IMR-90 (cell line): ENCODE results near the gene SLIT3. TPM values are rescaled to one million over a fixed set of nuclear protein-coding genes. Genes with fewer than 3 reads are reported as not detected.

Source experiments
- ATAC-seq: fragments of 200-7000 bp; cut with Tn5 transposase; 2 replicates; pipeline ENCODE4 v1.9.1; 2020; ENCODE audit warnings: low read depth, mild to moderate bottlenecking, moderate library complexity
- BruUV-seq: library from RNA; stranded (reverse); fragments of 400-500 nt; replicated peaks from 2 replicates; lab custom pipeline; 2021; lab: Mats Ljungman, UMichigan
- CTCF ChIA-PET: fragments of 300-600 bp; formaldehyde crosslinking; extraction: SDS; loops from one replicate; lab custom pipeline; 2021; ENCODE audit warnings: antibody characterized with exemption; lab: Yijun Ruan, JAX
- POLR2A ChIA-PET: fragments of 300-600 bp; sonication (Branson Sonifier 250); formaldehyde crosslinking; loops from one replicate; lab custom pipeline; 2022; ENCODE audit warnings: antibody characterized with exemption; ENCODE audit not compliant: unreplicated experiment; lab: Charles Lee
- DNase-seq: peaks from one replicate; pipeline ENCODE4 v3.0.0; 2013
- H2AFZ ChIP-seq: replicated peaks from 2 replicates; pipeline ENCODE3; 2013; ENCODE audit warnings: low read length, mild to moderate bottlenecking; ENCODE audit not compliant: poor library complexity
- H2AK5ac ChIP-seq: 2 replicates; pipeline ENCODE4 v1.6.1; 2013; ENCODE audit warnings: low read depth, low read length, inconsistent platforms
- H2AK9ac ChIP-seq: replicated peaks from 2 replicates; pipeline ENCODE3; 2013; ENCODE audit warnings: mild to moderate bottlenecking, low read depth, low read length, moderate library complexity; ENCODE audit not compliant: poor library complexity
- H2BK120ac ChIP-seq: 2 replicates; pipeline ENCODE4 v1.6.1; 2013; ENCODE audit warnings: low read depth, low read length, inconsistent platforms
- H2BK15ac ChIP-seq: 3 replicates; pipeline ENCODE4 v1.6.1; 2013; ENCODE audit warnings: low read depth, low read length, inconsistent platforms
- H2BK20ac ChIP-seq: 2 replicates; pipeline ENCODE4 v1.6.1; 2013; ENCODE audit warnings: low read depth, mild to moderate bottlenecking, inconsistent platforms, low read length, moderate library complexity
- H2BK5ac ChIP-seq: 2 replicates; pipeline ENCODE4 v1.6.1; 2013; ENCODE audit warnings: mild to moderate bottlenecking, low read depth, low read length, inconsistent platforms; ENCODE audit not compliant: poor library complexity, severe bottlenecking
- H3K14ac ChIP-seq: replicated peaks from 2 replicates; pipeline ENCODE4 v1.6.1; 2013; ENCODE audit warnings: low read depth, low read length, inconsistent platforms
- H3K18ac ChIP-seq: 2 replicates; pipeline ENCODE4 v1.6.1; 2013; ENCODE audit warnings: low read depth, low read length, control low read depth
- H3K23ac ChIP-seq: 2 replicates; pipeline ENCODE4 v1.6.1; 2013; ENCODE audit warnings: low read depth, low read length, inconsistent platforms
- H3K27ac ChIP-seq: 2 replicates; pipeline ENCODE4 v1.5.1; 2013; ENCODE audit warnings: mild to moderate bottlenecking, control low read depth, low read length; ENCODE audit not compliant: insufficient read depth
- H3K27me3 ChIP-seq: 2 replicates; pipeline ENCODE4 v1.6.1; 2013; ENCODE audit warnings: low read length; ENCODE audit not compliant: control insufficient read depth, insufficient read depth
- H3K36me3 ChIP-seq: 2 replicates; pipeline ENCODE4 v1.6.1; 2013; ENCODE audit warnings: low read length, mixed read lengths; ENCODE audit not compliant: control insufficient read depth, insufficient read depth
- H3K4ac ChIP-seq: 2 replicates; pipeline ENCODE4 v1.6.1; 2013; ENCODE audit warnings: low read depth, low read length, inconsistent platforms
- H3K4me1 ChIP-seq: 2 replicates; pipeline ENCODE4 v1.6.1; 2013; ENCODE audit warnings: low read length, mixed read lengths; ENCODE audit not compliant: control insufficient read depth, insufficient read depth
- H3K4me2 ChIP-seq: 2 replicates; pipeline ENCODE4 v1.6.1; 2013; ENCODE audit warnings: low read depth, mild to moderate bottlenecking, control low read depth, low read length, moderate library complexity
- H3K4me3 ChIP-seq: 2 replicates; pipeline ENCODE4 v1.5.1; 2013; ENCODE audit warnings: low read depth, mild to moderate bottlenecking, control low read depth, low read length, moderate library complexity; ENCODE audit not compliant: insufficient read depth
- H3K56ac ChIP-seq: 2 replicates; pipeline ENCODE4 v1.6.1; 2013; ENCODE audit warnings: low read length, inconsistent platforms; ENCODE audit not compliant: insufficient read depth; ENCODE audit errors: extremely low read depth
- H3K79me1 ChIP-seq, 2 experiments: 2 replicates each; pipeline ENCODE4 v1.6.1; 2013; ENCODE audit warnings: low read length in 2 of 2, inconsistent platforms in 1 of 2, low read depth in 1 of 2
- H3K9ac ChIP-seq: 2 replicates; pipeline ENCODE4 v1.6.1; 2013; ENCODE audit warnings: low read depth, low read length, control low read depth
- H3K9me1 ChIP-seq: 2 replicates; pipeline ENCODE4 v1.6.1; 2013; ENCODE audit warnings: low read length, inconsistent platforms; ENCODE audit not compliant: insufficient read depth
- H3K9me3 ChIP-seq: 2 replicates; pipeline ENCODE4 v1.6.1; 2013; ENCODE audit warnings: low read length; ENCODE audit not compliant: control insufficient read depth, insufficient read depth
- H4K20me1 ChIP-seq: 2 replicates; pipeline ENCODE4 v1.6.1; 2013; ENCODE audit warnings: low read length, inconsistent platforms; ENCODE audit not compliant: insufficient read depth
- H4K5ac ChIP-seq: 2 replicates; pipeline ENCODE4 v1.6.1; 2013; ENCODE audit warnings: mild to moderate bottlenecking, low read depth, low read length, control low read depth
- H4K8ac ChIP-seq, 2 experiments: 2 replicates each; pipeline ENCODE4 v1.6.1; 2013; ENCODE audit warnings: low read depth in 2 of 2, low read length in 2 of 2, control low read depth in 1 of 2, inconsistent platforms in 1 of 2
- H4K91ac ChIP-seq: 2 replicates; pipeline ENCODE4 v1.6.1; 2013; ENCODE audit warnings: low read depth, low read length, inconsistent platforms; ENCODE audit not compliant: insufficient read depth
- BHLHE40 ChIP-seq: fragments of 150-350 bp; IDR thresholded peaks from 2 replicates; pipeline ENCODE4 v1.6.1; 2016; ENCODE audit warnings: mild to moderate bottlenecking, low read depth, low read length
- CEBPB ChIP-seq: IDR thresholded peaks from 2 replicates; pipeline ENCODE4 v1.6.1; 2012; ENCODE audit warnings: low read depth, low read length, improper control_type of control experiment
- CHD1 ChIP-seq: IDR thresholded peaks from 2 replicates; pipeline ENCODE4 v1.6.1; 2012; ENCODE audit warnings: low read depth, low read length, improper control_type of control experiment
- FOS ChIP-seq: fragments of 150-350 bp; IDR thresholded peaks from 2 replicates; pipeline ENCODE4 v1.6.1; 2016; ENCODE audit warnings: low read depth, low read length
- MAZ ChIP-seq: IDR thresholded peaks from 2 replicates; pipeline ENCODE4 v1.6.1; 2012; ENCODE audit warnings: low read depth, mild to moderate bottlenecking, low read length, improper control_type of control experiment, moderate library complexity, borderline replicate concordance
- RCOR1 ChIP-seq: IDR thresholded peaks from 2 replicates; pipeline ENCODE4 v1.6.1; 2012; ENCODE audit warnings: mild to moderate bottlenecking, low read length, improper control_type of control experiment; ENCODE audit not compliant: insufficient replicate concordance
- RFX5 ChIP-seq: IDR thresholded peaks from 2 replicates; pipeline ENCODE4 v1.8.0; 2012; ENCODE audit warnings: low read depth, mild to moderate bottlenecking, low read length, moderate library complexity
- SMC3 ChIP-seq: fragments of 150-350 bp; IDR thresholded peaks from 2 replicates; pipeline ENCODE4 v1.6.1; 2016; ENCODE audit warnings: low read depth, mild to moderate bottlenecking, antibody characterized with exemption, low read length, moderate library complexity
- WGBS, 2 experiments: methylation state at CpG; one replicate each; pipeline versions ENCODE4 v1.1.5 to v1.1.7; 2013; ENCODE audit warnings: missing lambda C conversion rate in 2 of 2; ENCODE audit not compliant: insufficient read length in 1 of 2; ENCODE audit errors: extremely low coverage in 2 of 2; 5-methylcytosine and 5-hydroxymethylcytosine counted together
- dilution Hi-C: fragments of 300-500 bp; cut with HindIII; formaldehyde crosslinking; loops from one replicate; pipeline ENCODE4 v1.14.3; 2018; ENCODE audit warnings: low sequenced_read_pairs; ENCODE audit not compliant: unreplicated experiment
- in situ Hi-C: fragments of 300-500 bp; cut with MboI; formaldehyde crosslinking; loops from 3 replicates; pipeline ENCODE4 v1.14.3; 2019; ENCODE audit warnings: low sequenced_read_pairs, inconsistent platforms, mixed read lengths
- intact Hi-C: fragments of 100-400 bp; cut with micrococcal nuclease; formaldehyde crosslinking; loops from 2 replicates; pipeline ENCODE4 v1.10.0; 2022
- polyA plus RNA-seq, 3 experiments: library from polyadenylated mRNA; depleted of rRNA; stranded (reverse); fragments of >200 nt; gene quantifications; 2 replicates each; pipeline ENCODE4 v1.2.3, GENCODE V29; 2012; ENCODE audit warnings: low replicate concordance in 1 of 3
- total RNA-seq: library from RNA; depleted of rRNA; stranded (reverse); fragments of >200 nt; gene quantifications from 2 replicates; pipeline ENCODE4 v1.2.3, GENCODE V29; 2012

The SLIT3 gene
- total and polyA plus RNA-seq, 2 of the 4 experiments (the other 2 are of a cell fraction), result 0.18 to 0.50 TPM

DNA sequence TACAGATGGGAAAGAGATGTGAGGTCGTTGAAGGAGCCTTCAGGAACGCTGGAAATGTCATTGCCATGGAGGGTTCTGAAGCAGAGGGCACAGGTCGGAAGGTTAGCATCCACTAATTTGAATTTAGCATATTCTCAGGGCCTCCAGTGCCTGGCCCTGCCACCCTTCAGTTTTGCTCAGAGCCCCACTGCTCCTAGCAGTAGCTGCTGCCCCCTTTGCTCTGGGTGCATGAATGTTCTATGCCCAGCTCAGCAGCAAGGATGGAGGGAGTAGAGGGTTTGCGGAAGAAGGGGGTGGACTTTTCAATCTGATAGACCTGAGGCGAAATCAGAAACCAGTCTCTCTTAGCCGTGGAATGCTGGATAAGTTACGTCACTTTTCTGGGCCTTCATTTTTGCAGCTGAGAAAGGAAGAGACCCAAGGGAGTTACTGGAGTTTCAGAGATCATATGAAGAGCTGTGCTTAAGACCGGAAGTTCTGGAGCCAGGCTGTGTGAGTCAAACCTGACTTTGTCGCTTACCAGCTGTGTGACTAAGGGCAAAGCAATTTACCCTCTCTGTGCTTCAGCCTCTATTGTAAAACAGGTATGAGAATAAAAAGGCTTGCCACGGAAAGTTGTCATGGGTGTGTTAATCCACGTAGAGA, 588.5 kb downstream of the SLIT3 start:
- no peak overlapping the region for H3K4me3 ChIP-seq
- H2AK5ac ChIP-seq, result 0 out of 2 replicates have a peak overlapping the region, but pooled peaks have one; percentile 6
- H3K79me1 ChIP-seq, result no peaks in the 10 kb centered on the region
- H3K27ac ChIP-seq, result peak overlapping the region; percentile 55
- peak overlapping the region; percentile 19 for H3K23ac ChIP-seq
- H3K14ac ChIP-seq, result peak overlapping the region; percentile 64
- peak overlapping the region; percentile 43 for H2AK9ac ChIP-seq
- ChIA-PET POLR2A (interaction anchor here (0.5 kb wide), 1 partner anchor 372 kb away, joined by 5 read pairs; no protein-coding TSS in a partner anchor), CTCF (interaction anchor here (1.6 kb wide), 1 partner anchor 16 kb away, joined by 5 read pairs; no protein-coding TSS in a partner anchor)
- H3K9me3 ChIP-seq, result no peaks in the 10 kb centered on the region
- 0 out of 2 replicates have a peak overlapping the region, but pooled peaks have one; percentile 5 for H3K4me2 ChIP-seq
- H3K9me1 ChIP-seq, result peaks cover 9% of the 10 kb centered on the region; the same call in 1 of the 2 replicates
- peaks cover 7% of the 10 kb centered on the region for H3K4me1 ChIP-seq
- peak overlapping the region; percentile 69; the same call in 1 of the 3 replicates for H2BK15ac ChIP-seq
- H4K91ac ChIP-seq, result peak overlapping the region; percentile 83
- peak overlapping the region; percentile 79 to 88 for H4K8ac ChIP-seq
- WGBS, 2 experiments, result 62% methylated on average over 2 of the region's 11 CpGs; no CpG with 5 or more reads in 1 of the 2 experiments
- peak overlapping the region; percentile 84 for H2BK20ac ChIP-seq
- TF ChIP-seq FOS (peak; percentile 85), CEBPB (peak; percentile 74), MAZ (0 out of 2 replicates have a peak, but pooled peaks have one; percentile 15), BHLHE40 (no peak), RFX5 (0 out of 2 replicates have a peak, but pooled peaks have one; percentile 19), SMC3 (peak; percentile 8; the same call in 1 of the 2 replicates), CHD1 (no peak), RCOR1 (peak; percentile 70)
- H3K36me3 ChIP-seq, result no peaks in the 10 kb centered on the region
- peak; percentile 97 for DNase-seq
- in situ Hi-C loops (no loop called here), intact Hi-C loops (no loop called here), dilution Hi-C loops (no loop called here)
- H2BK120ac ChIP-seq, result peak overlapping the region; percentile 88
- H2BK5ac ChIP-seq, result peak overlapping the region; percentile 54
- no peaks in the 10 kb centered on the region for H4K20me1 ChIP-seq
- H3K4ac ChIP-seq, result peak overlapping the region; percentile 90
- peak overlapping the region; percentile 60 for H4K5ac ChIP-seq
- H3K9ac ChIP-seq, result no peak overlapping the region; the same call in 1 of the 2 replicates
- BruUV-seq, result no TSS peak
- peak overlapping the region; percentile 37; the same call in 1 of the 2 replicates for H3K18ac ChIP-seq
- ATAC-seq, result peak; percentile 92
- peak overlapping the region; percentile 93 for H2AFZ ChIP-seq
- H3K56ac ChIP-seq, result peak overlapping the region; percentile 42; the same call in 1 of the 2 replicates
- H3K27me3 ChIP-seq, result no peaks in the 10 kb centered on the region
